Effector memory CD4-positive, alpha-beta T cell (primary cell): ENCODE results near the gene LARGE1.

Experiments
- DNase-seq, 3 donors: peaks; one replicate each; pipeline ENCODE4 v3.0.0-alpha.2; 2020
- H3K27ac ChIP-seq: 2 replicates; pipeline ENCODE4 v1.7.0; 2013; ENCODE audit warnings: mild to moderate bottlenecking, low read length, moderate library complexity; ENCODE audit not compliant: insufficient read depth, poor library complexity, severe bottlenecking
- H3K27me3 ChIP-seq: replicated peaks from 2 replicates; pipeline ENCODE4 v1.7.0; 2013; ENCODE audit warnings: mild to moderate bottlenecking, low read length; ENCODE audit not compliant: insufficient read depth, control insufficient read depth, poor library complexity, severe bottlenecking
- H3K36me3 ChIP-seq: 2 replicates; pipeline ENCODE4 v1.7.0; 2013; ENCODE audit warnings: mild to moderate bottlenecking, low read length, moderate library complexity; ENCODE audit not compliant: control insufficient read depth, insufficient read depth
- H3K4me1 ChIP-seq: 2 replicates; pipeline ENCODE4 v1.7.0; 2013; ENCODE audit warnings: low read length, mild to moderate bottlenecking; ENCODE audit not compliant: control insufficient read depth, insufficient read depth, poor library complexity, severe bottlenecking
- H3K4me3 ChIP-seq: 2 replicates; pipeline ENCODE4 v1.7.0; 2013; ENCODE audit warnings: low read length, low read depth, mild to moderate bottlenecking; ENCODE audit not compliant: insufficient read depth, poor library complexity, severe bottlenecking
- H3K9me3 ChIP-seq: 2 replicates; pipeline ENCODE4 v1.7.0; 2013; ENCODE audit warnings: mild to moderate bottlenecking, low read length, moderate library complexity; ENCODE audit not compliant: control insufficient read depth

Gene LARGE1

DNA sequence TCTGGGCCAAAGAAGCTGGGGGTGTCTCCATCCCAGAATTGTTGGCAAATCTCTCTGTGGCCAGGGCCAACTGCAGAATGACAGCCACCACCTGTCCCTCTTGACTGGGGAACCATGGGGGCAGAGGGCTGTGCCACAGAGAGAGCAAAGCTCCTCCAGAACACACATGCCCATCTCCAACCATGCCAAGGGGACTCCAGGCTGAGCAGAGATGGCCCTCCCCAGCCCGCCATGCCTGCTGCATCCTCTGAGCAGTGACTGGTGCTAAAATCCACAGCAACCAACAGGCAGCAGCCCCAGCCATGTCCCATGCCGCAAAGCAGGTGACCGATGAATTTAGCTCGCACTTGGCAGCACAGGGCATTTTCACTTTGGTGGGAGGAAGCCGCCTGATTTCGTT is 45.0 kb downstream of the LARGE1 start:
- no peak overlapping the region for H3K4me3 ChIP-seq
- H3K27ac ChIP-seq = no peak overlapping the region
- no peaks in the 10 kb centered on the region for H3K36me3 ChIP-seq
- DNase-seq = no peak
- no peaks in the 10 kb centered on the region for H3K4me1 ChIP-seq
- H3K27me3 ChIP-seq = no peaks in the 10 kb centered on the region
- H3K9me3 ChIP-seq = no peaks in the 10 kb centered on the region

DNA sequence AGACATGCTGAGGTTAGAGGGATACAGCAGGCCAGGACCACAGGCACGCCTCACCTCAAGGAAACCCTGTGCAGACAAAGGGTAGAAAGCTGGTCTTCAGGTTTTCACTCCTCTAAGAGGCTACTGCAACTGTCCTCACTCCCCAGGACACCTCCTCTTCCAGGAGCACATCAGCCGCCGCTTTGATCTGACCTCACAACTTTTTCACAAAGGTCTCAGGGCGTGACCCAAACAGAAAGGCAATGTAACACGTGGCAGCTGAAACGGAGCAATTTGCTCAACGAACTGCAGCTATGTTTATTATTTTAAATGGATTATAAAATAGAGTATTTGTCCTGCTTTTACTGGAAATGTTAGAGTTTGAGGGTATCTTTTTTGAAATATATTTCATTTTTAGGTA is 46.1 kb downstream of the LARGE1 start:
- no peak for DNase-seq
- no peaks in the 10 kb centered on the region for H3K4me1 ChIP-seq
- no peaks in the 10 kb centered on the region for H3K9me3 ChIP-seq
- H3K36me3 ChIP-seq = no peaks in the 10 kb centered on the region
- H3K27ac ChIP-seq = no peak overlapping the region
- no peak overlapping the region for H3K4me3 ChIP-seq
- no peaks in the 10 kb centered on the region for H3K27me3 ChIP-seq

DNA sequence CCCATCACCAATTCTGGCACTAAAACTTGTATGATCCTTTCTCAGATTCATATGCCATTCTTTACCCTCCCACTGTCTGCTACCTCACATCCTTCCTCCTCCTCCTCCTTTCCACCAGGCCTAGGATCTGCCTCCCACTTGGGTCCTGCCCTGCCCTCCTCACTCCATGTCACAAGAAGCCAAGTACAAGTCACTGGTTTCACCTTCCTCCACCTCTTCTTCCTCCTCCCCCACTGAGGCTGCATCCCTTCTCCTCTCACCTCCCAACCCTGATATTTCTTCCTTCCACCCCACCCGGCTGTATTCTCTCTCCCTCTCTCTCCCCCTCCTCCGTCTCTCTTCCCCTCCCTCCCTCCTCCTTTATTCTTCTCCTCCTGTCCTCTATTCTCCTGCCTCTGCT is 46.6 kb downstream of the LARGE1 start:
- Histone ChIP-seq H3K27ac (no peak overlapping the region), H3K4me1 (no peaks in the 10 kb centered on the region), H3K9me3 (no peaks in the 10 kb centered on the region), H3K27me3 (no peaks in the 10 kb centered on the region), H3K36me3 (no peaks in the 10 kb centered on the region), H3K4me3 (no peak overlapping the region)
- DNase-seq = no peak

DNA sequence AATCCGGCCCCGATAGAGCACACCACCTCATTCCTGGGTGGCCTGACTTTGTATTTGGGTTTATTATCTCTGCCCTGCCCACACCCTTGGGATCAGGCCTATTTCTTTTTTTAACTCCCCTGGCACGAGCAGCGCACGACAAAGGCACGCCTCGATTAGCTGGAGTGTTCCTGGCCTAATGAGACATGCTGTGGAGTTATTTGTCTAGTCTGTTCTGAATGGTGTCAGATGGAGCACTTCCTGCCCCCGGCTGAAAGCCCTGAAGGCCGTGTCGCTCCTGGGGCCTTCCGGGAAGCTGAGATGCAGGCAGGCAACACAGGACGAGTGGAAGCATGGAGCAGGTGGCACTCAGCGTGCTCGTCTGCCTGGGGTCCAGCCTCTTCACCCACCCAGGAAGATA is 47.1 kb downstream of the LARGE1 start:
- H3K36me3 ChIP-seq = no peaks in the 10 kb centered on the region
- H3K9me3 ChIP-seq = no peaks in the 10 kb centered on the region
- H3K4me1 ChIP-seq = no peaks in the 10 kb centered on the region
- H3K27me3 ChIP-seq = no peaks in the 10 kb centered on the region
- H3K4me3 ChIP-seq = no peak overlapping the region
- no peak overlapping the region for H3K27ac ChIP-seq
- DNase-seq = no peak

DNA sequence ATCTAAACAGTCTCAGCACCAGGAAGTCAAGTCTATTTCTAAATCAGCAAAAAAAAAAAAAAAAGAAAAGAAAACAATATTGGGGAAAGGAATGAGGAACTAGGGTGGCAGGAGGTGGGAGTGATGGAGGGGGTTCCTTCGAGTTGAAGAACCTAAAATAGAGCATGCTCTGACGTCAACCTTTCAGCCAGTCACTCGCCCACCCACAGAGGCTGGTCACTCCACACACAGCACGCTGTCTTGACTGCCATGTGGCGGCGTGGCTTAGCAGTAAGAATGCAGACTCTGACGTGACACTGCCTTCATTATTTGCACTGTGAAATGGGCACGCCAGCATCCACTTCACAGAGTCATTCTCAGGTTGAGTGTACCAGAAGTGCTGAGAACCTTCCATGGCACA is 48.3 kb downstream of the LARGE1 start:
- no peaks in the 10 kb centered on the region for H3K27me3 ChIP-seq
- no peaks in the 10 kb centered on the region for H3K36me3 ChIP-seq
- no peaks in the 10 kb centered on the region for H3K9me3 ChIP-seq
- H3K4me1 ChIP-seq = no peaks in the 10 kb centered on the region
- no peak for DNase-seq
- no peak overlapping the region for H3K4me3 ChIP-seq
- no peak overlapping the region for H3K27ac ChIP-seq

DNA sequence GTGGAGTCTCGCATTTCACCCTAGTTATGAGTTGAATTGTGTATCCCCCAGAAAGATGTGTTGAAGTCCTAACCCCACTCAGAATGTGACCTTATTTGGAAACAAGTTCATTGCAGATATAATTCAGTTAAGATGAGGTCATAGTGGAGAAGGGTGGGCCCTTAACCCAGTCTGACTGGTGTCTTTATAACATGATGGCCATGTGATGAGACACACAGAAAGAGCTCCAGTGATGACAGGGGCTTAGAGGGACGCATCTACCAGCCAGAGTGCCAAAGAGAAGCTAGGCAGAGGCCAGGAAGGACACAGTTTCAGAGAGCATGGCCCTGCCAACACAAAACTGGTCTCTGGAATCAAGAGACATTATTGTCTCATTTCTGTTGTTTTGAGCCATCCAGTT is 50.3 kb downstream of the LARGE1 start:
- Histone ChIP-seq H3K36me3 (no peaks in the 10 kb centered on the region), H3K9me3 (no peaks in the 10 kb centered on the region), H3K27me3 (no peaks in the 10 kb centered on the region), H3K4me3 (no peak overlapping the region), H3K27ac (no peak overlapping the region), H3K4me1 (no peaks in the 10 kb centered on the region)
- no peak for DNase-seq

DNA sequence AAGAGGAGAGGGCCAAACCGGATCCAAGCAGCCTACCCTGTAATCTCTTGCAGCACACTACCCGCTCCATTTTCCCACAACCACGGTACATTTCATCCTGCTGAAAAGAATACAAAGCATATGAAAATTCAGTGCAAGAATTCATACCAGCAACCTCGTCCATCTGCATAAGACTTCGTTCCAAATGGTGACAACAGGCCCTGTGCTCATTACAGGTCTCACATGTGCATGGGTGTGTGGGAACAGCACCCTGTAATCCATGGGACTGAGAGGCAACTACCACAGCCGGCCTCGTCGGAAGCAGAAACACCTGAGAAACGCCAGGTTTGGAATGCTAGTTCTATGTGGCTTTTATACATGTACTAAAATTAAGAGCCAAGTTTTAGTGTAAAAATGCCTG is 52.3 kb downstream of the LARGE1 start:
- Histone ChIP-seq H3K36me3 (no peaks in the 10 kb centered on the region), H3K27me3 (no peaks in the 10 kb centered on the region), H3K4me3 (no peak overlapping the region), H3K9me3 (no peaks in the 10 kb centered on the region), H3K27ac (no peak overlapping the region), H3K4me1 (no peaks in the 10 kb centered on the region)
- no peak for DNase-seq

DNA sequence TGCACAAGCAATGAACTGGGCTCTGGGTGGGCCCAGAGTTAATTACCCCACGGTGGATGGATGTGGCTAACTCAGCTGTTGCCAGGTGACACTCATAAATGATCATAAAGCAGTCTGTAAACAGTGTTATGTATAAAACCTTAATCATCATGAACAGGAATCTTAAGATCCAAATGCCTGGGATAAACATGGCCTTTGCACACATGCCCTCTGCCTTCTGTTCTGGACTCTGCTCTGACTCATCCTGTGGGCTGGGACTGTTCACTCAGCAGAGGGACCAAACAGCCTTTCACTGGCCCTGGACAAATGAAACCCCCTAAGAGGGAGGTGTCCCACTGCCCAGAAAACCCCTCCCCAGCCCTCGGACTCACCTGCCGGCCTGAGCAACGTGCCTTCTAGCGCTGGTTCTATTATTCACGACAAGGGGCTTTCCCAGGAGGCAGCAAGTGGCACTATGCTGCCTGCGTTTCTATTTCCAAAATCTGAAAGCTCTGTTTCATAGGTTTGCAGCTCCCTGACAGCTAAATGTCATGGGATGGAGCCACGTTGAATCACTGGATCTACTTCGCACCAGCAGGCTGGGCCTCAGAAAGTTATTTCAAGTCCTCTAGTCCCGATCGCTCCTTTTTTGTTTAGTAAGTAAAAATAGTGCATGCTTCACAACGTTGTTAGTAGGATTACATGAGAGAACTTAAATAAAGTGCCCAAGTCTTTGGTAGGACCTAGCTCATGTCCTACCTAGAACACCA is 53.0 kb downstream of the LARGE1 start:
- Histone ChIP-seq H3K4me1 (no peaks in the 10 kb centered on the region), H3K9me3 (no peaks in the 10 kb centered on the region), H3K27ac (no peak overlapping the region), H3K36me3 (no peaks in the 10 kb centered on the region), H3K27me3 (no peaks in the 10 kb centered on the region), H3K4me3 (no peak overlapping the region)
- DNase-seq = no peak

DNA sequence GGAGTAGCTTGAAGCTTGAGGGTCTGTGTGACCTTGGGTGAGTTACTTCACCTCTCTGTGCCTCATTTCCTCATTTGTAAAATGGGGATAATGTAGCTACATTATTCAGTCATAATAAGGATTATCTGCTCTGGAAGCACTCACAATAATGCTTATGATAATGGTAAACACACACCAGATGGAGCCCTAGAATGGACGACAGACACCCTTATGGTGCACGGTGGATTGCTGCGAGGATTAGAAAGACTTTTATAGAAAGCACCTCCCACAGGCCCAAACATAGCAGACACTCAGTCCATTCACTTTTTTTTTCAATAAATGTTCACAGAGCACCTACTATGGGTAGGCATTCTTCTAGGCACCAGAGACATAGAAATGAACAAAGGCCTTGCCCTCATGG is 53.8 kb downstream of the LARGE1 start:
- H3K27ac ChIP-seq = no peak overlapping the region

DNA sequence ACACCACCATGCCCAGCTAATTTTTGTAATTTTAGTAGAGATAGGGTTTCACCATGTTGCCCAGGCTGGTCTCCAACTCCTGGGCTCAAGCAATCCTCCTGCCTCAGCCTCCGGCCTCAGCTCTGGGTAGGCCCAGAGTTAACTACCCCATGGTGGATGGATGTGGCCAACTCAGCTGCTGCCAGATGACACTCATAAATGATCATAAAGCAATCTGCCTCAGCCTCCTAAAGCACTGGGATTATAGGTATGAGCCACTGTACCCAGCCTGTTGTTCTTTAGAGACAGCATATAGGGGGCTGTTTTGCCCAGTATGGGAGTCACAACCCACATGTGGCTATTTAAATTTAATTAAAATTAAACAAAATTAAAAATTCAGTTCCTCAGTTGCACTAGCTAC is 54.3 kb downstream of the LARGE1 start:
- Histone ChIP-seq H3K9me3 (no peaks in the 10 kb centered on the region), H3K27ac (no peak overlapping the region), H3K4me3 (no peak overlapping the region)

More for the DNA sequence above, 53.8 kb downstream of the LARGE1 start:
- H3K4me1 ChIP-seq = no peaks in the 10 kb centered on the region
- no peaks in the 10 kb centered on the region for H3K27me3 ChIP-seq
- H3K4me3 ChIP-seq = no peak overlapping the region
- no peaks in the 10 kb centered on the region for H3K9me3 ChIP-seq
- no peaks in the 10 kb centered on the region for H3K36me3 ChIP-seq
- DNase-seq = no peak

More for the DNA sequence above, 54.3 kb downstream of the LARGE1 start:
- no peaks in the 10 kb centered on the region for H3K4me1 ChIP-seq
- H3K36me3 ChIP-seq = no peaks in the 10 kb centered on the region
- no peak for DNase-seq
- no peaks in the 10 kb centered on the region for H3K27me3 ChIP-seq
